Stimulated activated CD4-positive, alpha-beta T cell treated with anti-CD3 and anti-CD28 coated beads, Interleukin-15, amount 100 ng/mL, for 1 hour (primary cell): ENCODE data around the gene SHMT2.

Experiments
- DNase-seq, 2 donors: peaks; one replicate each; pipeline ENCODE4 v3.0.0-alpha.2; 2020; ENCODE audit warnings: low read depth in 1 of 2, low spot score in 1 of 2

SHMT2 gene

GRCh38 chr12:57238854-57239554 is 9.5 kb downstream of the SHMT2 start:
- peak; percentile 77 to 86 for DNase-seq

- no peak for DNase-seq
These were observed 10.1 kb downstream of the SHMT2 start for GRCh38 chr12:57239587-57240065.

GRCh38 chr12:57240066-57240921 is 10.8 kb downstream of the SHMT2 start:
- DNase-seq, result peak; percentile 38 to 64

- no peak for DNase-seq
These were observed 11.5 kb downstream of the SHMT2 start for GRCh38 chr12:57240926-57241401.

GRCh38 chr12:57241402-57242310 is 12.1 kb downstream of the SHMT2 start:
- no peak for DNase-seq

- no peak for DNase-seq
These were observed 12.8 kb downstream of the SHMT2 start for GRCh38 chr12:57242329-57242690.

- DNase-seq, result peak in 1 of 2 donors; percentile 58
These were observed 13.4 kb downstream of the SHMT2 start for GRCh38 chr12:57242691-57243454.

GRCh38 chr12:57243521-57244311 is 14.2 kb downstream of the SHMT2 start:
- peak; percentile 60 to 77 for DNase-seq

- no peak for DNase-seq
These were observed 14.8 kb downstream of the SHMT2 start for GRCh38 chr12:57244312-57244696.

GRCh38 chr12:57247041-57247440 is 17.5 kb downstream of the SHMT2 start:
- DNase-seq, result no peak

GRCh38 chr12:57248934-57249742 is 19.6 kb downstream of the SHMT2 start:
- DNase-seq, result no peak

- no peak for DNase-seq
These were observed 21.0 kb downstream of the SHMT2 start for GRCh38 chr12:57250541-57250940.

GRCh38 chr12:57250956-57251355 is 21.4 kb downstream of the SHMT2 start, which contains the start of gene STAC3:
Gene STAC3 (minus strand): TSS chr12:57251187. CDS start chr12:57249636, 1,551 bp downstream.
- DNase-seq, result no peak

GRCh38 chr12:57254506-57255280 is 25.2 kb downstream of the SHMT2 start:
- DNase-seq, result no peak

GRCh38 chr12:57255916-57256315 is 26.4 kb downstream of the SHMT2 start:
- no peak for DNase-seq

GRCh38 chr12:57258977-57259970 is 29.8 kb downstream of the SHMT2 start:
- DNase-seq, result no peak

GRCh38 chr12:57260366-57260765 is 30.9 kb downstream of the SHMT2 start:
- no peak for DNase-seq
